GM21723 (cell line): ENCODE measurements around the gene DOC2A.
"Not testable (repeated sequence)": the region's sequence is repeated elsewhere in the genome, so short reads cannot be mapped to it uniquely, and the experiment has no call there.

ENCODE experiments used
- ATAC-seq: cut with Tn5 transposase; IDR thresholded peaks from one replicate; pipeline ENCODE4 v1.9.1; 2021; ENCODE audit warnings: mild to moderate bottlenecking, moderate library complexity; ENCODE audit not compliant: unreplicated experiment

DOC2A gene

DNA sequence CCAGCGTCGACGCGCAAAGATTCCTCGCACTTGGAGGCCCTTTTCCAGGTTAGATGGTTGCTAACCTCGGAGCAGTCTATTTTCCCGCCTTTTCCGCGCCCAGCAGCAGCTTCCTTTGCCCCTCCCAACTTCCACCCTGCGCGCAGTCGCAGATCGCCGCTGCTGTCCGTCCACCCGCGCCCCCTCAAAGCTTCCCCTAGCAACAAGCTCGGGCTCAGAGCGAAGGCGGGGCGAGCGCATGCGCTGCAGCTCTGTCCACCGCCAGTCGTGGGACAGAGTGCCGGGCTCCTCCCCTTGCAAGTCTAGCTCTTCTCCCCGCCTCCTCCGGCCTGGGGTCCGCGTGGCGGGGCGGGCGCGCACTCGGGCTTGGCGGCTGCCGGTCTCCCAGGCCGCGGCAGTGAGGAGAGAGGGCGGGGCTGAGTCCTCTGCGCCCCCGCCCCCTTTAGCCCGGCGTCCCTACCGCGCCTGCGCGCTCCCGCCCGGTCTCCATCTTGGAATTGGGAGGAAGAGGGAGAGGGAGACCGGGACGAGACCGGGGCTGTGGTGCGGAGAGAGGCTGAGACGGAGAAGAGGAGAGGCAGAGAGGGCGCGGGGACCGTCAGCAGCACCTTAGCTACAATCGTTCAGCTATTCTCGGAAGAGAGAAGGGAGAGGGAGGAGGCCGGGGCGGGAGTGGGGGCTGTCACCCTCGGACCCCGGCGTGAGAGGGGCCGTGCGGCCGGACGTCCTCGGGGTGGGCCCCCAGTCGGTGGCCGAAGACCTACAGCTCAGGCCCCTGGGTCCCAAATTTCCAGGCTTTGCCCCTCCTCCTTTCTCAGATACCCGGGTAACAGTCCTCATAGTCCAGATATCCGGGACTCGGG is 37.2 kb downstream of the DOC2A start, which contains the start of gene TAOK2:
TAOK2 (plus strand) TSS at position 485 of the 863 bp plus-strand sequence. CDS start 3,905 bp downstream, outside the sequence.
- peak; percentile 81 for ATAC-seq

DNA sequence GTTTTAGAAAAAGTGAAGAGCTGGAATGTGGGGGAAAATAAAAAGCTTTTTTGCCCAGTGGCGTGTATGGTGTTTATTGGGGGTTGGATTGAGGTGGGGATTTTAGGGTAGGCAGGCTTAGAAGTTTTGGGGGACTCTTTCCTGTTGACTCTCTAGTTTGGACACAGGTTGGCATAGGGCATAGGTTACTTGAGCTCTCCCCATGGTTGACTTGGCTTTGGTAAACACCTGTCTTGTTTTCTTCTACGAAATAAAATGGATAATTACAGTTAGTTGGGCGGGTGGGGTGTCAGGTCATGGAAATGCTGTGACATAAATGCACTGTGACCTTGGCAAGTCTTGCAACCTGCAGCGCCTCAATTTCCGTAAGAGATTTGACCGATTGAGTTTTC is 37.8 kb downstream of the DOC2A start:
- no peak for ATAC-seq

DNA sequence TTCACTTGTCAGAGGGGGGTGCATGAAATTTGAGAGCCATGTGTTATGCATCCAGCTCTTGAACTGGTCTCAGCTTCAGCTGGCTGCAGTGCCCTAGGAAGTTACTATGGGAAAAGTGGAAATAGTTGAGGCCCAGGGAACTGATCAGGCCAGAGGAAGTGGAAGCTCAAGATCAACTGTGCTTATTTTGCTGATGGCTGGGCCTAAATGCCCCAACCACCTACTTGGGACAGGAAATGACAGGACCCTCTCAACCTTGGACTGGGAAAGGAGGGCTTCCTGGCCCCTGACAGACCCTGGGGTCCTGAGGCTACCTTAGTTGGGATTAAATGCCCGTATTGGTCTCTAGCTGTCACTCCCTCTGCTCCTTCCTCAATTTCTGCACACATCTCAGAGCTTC is 38.3 kb downstream of the DOC2A start:
- ATAC-seq = no peak

DNA sequence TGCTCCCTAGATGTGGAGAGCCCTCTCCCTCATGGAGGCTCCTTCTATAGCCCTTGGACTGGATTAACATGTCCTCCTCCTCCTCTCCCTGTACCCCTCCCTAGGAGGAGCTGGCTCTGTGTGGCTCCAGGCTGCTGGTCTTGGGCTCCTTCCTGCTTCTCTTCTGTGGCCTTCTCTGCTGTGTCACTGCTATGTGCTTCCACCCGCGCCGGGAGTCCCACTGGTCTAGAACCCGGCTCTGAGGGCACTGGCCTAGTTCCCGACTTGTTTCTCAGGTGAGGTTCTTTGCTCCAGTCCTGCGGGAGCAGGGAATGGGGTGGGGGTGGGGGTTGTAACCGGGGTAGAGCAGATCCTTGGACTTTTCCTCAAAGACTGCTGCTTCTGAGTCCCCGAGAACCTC is 39.5 kb downstream of the DOC2A start:
- ATAC-seq = no peak

DNA sequence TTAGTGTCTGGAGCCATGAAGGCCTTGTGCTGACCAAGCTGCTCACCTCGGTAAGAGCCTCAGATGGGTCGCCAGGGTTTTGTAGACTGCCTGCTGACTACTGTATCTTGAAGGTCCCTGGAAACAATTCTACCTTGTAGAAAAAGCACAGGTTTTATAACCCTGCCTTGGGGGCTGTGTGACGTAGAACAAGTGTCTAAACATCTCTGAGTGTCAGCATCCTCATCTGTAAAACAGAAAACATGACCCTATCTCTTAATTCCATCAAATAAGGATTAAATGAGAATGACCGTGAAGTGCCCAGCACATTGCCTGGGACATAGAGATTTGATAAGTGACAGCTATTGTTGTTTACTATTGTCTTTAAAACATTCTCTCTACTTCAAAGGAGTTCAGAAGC is 42.6 kb downstream of the DOC2A start:
- no peak for ATAC-seq

DNA sequence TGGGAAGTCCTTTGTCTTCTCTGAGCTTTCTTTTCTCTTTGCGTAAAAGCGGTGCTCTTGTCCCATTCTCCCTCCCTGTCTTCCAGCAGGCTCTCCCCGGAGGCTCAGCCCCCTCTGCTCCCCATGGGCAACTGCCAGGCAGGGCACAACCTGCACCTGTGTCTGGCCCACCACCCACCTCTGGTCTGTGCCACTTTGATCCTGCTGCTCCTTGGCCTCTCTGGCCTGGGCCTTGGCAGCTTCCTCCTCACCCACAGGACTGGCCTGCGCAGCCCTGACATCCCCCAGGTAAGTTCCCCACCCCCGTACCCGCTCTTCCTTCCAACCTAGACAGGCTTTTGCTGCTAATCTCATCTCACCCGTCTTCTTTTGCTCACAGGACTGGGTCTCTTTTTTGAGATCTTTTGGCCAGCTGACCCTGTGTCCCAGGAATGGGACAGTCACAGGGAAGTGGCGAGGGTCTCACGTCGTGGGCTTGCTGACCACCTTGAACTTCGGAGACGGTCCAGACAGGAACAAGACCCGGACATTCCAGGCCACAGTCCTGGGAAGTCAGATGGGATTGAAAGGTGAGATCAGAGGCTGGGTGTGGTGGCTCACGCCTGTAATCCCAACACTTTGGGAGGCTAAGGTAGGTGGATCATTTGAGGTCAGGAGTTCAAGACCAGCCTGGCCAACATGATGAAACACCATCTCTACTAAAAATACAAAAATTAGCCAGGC is 47.6 kb downstream of the DOC2A start:
- no peak for ATAC-seq

DNA sequence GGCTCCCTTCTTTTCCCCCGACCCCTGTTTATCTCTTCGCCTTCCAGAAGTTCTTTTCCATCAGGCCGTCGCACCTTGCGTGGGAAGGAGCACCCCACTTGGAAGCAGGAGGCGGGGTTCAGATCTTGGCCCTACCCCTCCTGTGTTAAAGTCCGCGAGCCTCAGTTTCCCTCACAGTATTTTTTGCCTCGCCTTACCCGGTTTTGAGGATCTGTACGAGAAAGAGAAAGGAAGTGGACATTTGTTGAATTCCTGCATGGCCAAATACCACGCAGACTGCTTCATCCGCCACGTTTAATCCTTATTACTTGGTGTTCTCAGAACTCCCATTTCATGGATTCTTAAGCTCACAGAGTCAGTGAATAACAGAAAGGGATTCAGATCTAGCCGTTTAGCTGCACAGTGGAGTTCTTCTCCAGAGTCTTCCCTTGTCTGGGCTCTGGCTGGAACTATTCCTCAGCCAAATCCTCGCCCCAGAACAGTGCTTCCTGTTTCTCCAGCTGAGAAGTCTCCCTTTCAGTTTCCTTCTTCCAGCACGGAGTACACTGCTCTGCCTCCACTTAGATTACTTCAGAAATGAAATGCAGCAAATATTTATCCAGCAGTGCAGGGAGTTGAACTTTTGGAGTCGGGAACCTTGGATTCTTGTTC is 48.4 kb downstream of the DOC2A start:
- no peak for ATAC-seq

DNA sequence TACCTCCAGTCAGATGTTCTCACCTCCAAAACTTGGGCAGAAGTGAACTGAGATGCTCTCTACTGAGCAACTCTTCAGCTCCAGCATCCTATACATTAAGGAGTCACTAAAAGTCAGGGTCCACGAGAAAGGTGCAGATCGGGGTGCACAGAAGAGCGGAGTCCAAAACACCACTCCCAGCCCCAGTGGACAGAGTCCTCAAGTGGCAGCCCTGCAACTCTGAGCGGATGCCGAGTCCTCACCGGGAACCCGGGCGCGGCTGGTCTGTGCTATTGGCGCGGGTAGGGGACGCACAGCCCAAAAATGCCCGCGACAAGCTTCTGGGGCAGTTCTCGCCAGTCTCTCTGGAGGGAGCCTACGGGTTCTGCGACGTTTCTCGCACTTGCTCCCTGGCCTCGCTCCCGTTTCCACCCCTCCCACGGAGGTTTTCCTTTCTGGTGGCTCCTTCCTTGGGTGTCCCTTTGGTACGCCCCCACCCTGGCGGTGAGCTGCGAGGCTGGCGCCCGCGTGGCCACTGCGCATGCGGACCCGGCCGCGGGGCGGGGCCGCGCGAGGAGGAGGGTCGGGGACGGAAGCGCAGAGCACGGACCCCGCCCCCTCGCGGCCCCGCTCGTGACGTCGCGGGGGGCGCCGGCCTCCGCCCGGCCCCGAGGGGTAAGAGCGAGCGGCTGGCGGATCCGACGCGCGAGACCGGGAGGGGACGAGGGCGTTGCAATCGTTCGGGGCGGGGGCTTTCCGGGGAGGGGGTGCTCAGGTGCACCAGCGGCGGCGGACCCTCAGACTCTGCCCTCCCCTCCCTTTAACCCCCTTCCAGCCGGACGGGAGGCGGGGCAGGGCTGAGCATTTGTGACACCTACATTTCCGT is 49.1 kb downstream of the DOC2A start, which contains the start of gene TMEM219:
TMEM219 (plus strand) TSS at position 601 of the 865 bp plus-strand sequence. CDS start 1,065 bp downstream, outside the sequence.
- ATAC-seq = peak; percentile 75

DNA sequence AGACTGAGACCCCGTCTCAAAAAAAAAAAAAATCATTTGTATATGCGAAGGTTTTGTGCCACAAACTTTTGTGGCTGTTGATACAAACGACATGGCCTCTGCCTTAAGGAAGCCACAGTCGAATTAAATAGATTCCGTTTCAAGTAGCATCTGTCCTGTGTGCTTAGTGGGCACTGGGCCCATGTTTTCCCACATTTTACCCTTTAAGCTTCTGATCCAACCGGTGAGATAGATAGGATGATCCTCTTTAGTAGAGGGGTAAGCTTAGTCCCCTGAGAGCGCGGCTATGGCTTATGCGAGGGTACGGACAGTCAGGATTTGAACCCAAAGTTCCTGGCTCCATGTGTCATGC is 49.7 kb downstream of the DOC2A start:
- no peak for ATAC-seq

DNA sequence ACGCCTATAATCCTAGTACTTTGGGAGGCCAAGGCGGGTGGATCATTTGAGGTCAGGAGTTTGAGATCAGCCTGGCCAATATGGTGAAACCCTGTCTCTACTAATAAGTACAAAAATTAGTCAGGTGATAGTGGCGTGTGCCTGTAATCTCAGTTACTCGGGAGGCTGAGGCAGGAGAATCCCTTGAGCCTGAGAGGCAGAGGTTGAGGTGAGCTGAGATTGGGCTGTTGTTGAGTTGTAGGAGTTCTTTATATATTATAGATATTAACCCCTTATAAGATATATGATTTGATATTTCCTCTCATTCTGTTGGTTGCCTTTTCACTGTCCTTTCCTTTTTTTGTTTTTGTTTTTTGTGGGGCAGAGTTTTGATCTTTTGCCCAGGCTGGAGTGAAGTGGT is 51.0 kb downstream of the DOC2A start:
- ATAC-seq = not testable (repeated sequence)

DNA sequence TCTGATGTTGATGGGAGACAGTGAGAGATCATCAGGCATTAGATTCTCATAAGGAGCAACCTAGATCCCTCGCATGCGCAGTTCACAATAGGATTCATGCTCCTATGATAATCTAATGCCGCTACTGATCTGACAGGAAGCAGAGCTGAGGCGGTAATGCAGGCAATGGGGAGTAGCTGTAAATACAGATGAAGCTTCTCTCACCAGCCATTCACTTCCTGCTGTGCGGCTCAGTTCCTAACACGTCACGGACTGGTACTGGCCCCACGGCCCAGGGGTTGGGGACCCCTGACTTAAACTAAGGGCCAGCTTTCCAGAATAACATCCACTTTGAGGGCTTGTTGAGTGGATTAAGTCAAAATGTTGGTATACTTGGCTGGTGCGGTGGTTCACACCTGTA is 51.5 kb downstream of the DOC2A start:
- no peak for ATAC-seq

DNA sequence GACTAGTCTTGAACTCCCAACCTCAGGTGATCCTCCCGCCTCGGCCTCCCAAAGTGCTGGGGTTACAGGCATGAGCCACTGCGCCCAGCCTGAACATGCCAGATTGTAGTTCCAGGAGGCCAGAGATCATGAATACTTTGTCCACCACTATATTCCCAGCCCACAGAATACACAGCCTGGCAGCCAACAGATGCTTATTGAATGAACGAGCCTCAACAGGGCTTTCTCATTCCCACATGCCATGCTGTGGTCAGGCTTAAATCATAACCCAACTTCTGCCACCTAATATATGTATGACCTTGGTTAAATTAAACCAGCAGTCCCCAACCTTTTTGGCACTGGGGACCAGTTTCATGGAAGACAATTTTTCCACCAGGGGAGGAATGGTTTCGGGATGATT is 52.1 kb downstream of the DOC2A start:
- no peak for ATAC-seq
